GM23338 (cell line): ENCODE data around the gene MAP2K7. TPM values are rescaled to one million over a fixed set of nuclear protein-coding genes. Genes with fewer than 3 reads are reported as not detected.

Experiments
- ATAC-seq: fragments of 200-7000 bp; cut with Tn5 transposase; 3 replicates; pipeline ENCODE4 v1.9.1; 2020
- DNase-seq: peaks from one replicate; pipeline ENCODE4 v3.0.0-alpha.2; 2015; ENCODE audit warnings: low spot score
- H2AFZ ChIP-seq: fragments of 200-600 bp; sonication (generic); 2 replicates; pipeline ENCODE4 v1.8.0; 2016; ENCODE audit warnings: antibody characterized with exemption, mild to moderate bottlenecking, moderate library complexity
- H3F3A ChIP-seq: fragments of 200-600 bp; sonication (generic); replicated peaks from 2 replicates; pipeline ENCODE4 v1.8.0; 2017; ENCODE audit warnings: antibody characterized with exemption, mixed run types, low read depth
- H3K27ac ChIP-seq: fragments of 200-600 bp; sonication (generic); 2 replicates; pipeline ENCODE4 v1.6.1; 2016; ENCODE audit warnings: low read depth
- H3K27me3 ChIP-seq: fragments of 200-600 bp; sonication (generic); 2 replicates; pipeline ENCODE4 v1.8.0; 2016; ENCODE audit warnings: mild to moderate bottlenecking, mixed run types, moderate library complexity; ENCODE audit not compliant: insufficient read depth
- H3K36me3 ChIP-seq: fragments of 200-600 bp; sonication (generic); 2 replicates; pipeline ENCODE4 v1.8.0; 2016; ENCODE audit warnings: mild to moderate bottlenecking; ENCODE audit not compliant: insufficient read depth
- H3K4me1 ChIP-seq: fragments of 200-600 bp; sonication (generic); 2 replicates; pipeline ENCODE4 v1.8.0; 2016; ENCODE audit warnings: mild to moderate bottlenecking, moderate library complexity; ENCODE audit not compliant: insufficient read depth
- H3K4me2 ChIP-seq: fragments of 200-600 bp; sonication (generic); 2 replicates; pipeline ENCODE4 v1.7.1; 2017; ENCODE audit warnings: mixed run types
- H3K4me3 ChIP-seq: fragments of 200-600 bp; sonication (generic); 2 replicates; pipeline ENCODE4 v1.6.1; 2016; ENCODE audit warnings: mixed run types
- H3K79me2 ChIP-seq: fragments of 200-600 bp; sonication (generic); replicated peaks from 2 replicates; pipeline ENCODE4 v1.8.0; 2017; ENCODE audit warnings: mild to moderate bottlenecking; ENCODE audit not compliant: insufficient read depth
- H3K9me2 ChIP-seq: fragments of 200-600 bp; sonication (generic); 2 replicates; pipeline ENCODE4 v1.8.0; 2017; ENCODE audit not compliant: insufficient read depth
- H4K20me1 ChIP-seq: fragments of 200-600 bp; sonication (generic); replicated peaks from 2 replicates; pipeline ENCODE4 v1.8.0; 2017; ENCODE audit warnings: mild to moderate bottlenecking; ENCODE audit not compliant: insufficient read depth
- H3K27ac Mint-ChIP-seq: 2 replicates; pipeline ENCODE4 v1.8.0; 2020; ENCODE audit warnings: inconsistent platforms, mild to moderate bottlenecking, moderate library complexity, mixed read lengths
- H3K27me3 Mint-ChIP-seq: 3 replicates; pipeline ENCODE4 v1.8.0; 2022; ENCODE audit warnings: low read depth, mild to moderate bottlenecking, moderate library complexity, mixed read lengths, inconsistent platforms; ENCODE audit not compliant: insufficient read depth, poor library complexity
- H3K36me3 Mint-ChIP-seq: 3 replicates; pipeline ENCODE4 v1.8.0; 2021; ENCODE audit warnings: low read depth, mild to moderate bottlenecking, inconsistent platforms, moderate library complexity, mixed read lengths
- H3K4me1 Mint-ChIP-seq: 3 replicates; pipeline ENCODE4 v1.8.0; 2020; ENCODE audit warnings: mild to moderate bottlenecking, inconsistent platforms, mixed read lengths
- H3K4me3 Mint-ChIP-seq: 3 replicates; pipeline ENCODE4 v1.8.0; 2021; ENCODE audit warnings: moderate library complexity, mild to moderate bottlenecking, inconsistent platforms, mixed read lengths
- H3K9me3 Mint-ChIP-seq: 3 replicates; pipeline ENCODE4 v1.8.0; 2020; ENCODE audit warnings: moderate library complexity, mild to moderate bottlenecking, inconsistent platforms, mixed read lengths
- CREB1 ChIP-seq: fragments of 250-450 bp; sonication (Bioruptor Pico); IDR thresholded peaks from 2 replicates; pipeline ENCODE4 v1.5.0; 2020; ENCODE audit warnings: low read depth, mild to moderate bottlenecking, moderate library complexity
- CTCF ChIP-seq, 2 experiments: fragments of 200-600 bp in 1 of 2; sonication (generic) in 1 of 2; conservative IDR thresholded peaks; 2 replicates each; pipeline versions ENCODE4 v1.5.1 to v1.6.1; 2016 to 2017; ENCODE audit warnings: antibody characterized with exemption in 2 of 2, low read depth in 2 of 2, mild to moderate bottlenecking in 2 of 2, moderate library complexity in 1 of 2
- ETS1 ChIP-seq: IDR thresholded peaks from 2 replicates; pipeline ENCODE4 v1.6.1; 2016; ENCODE audit warnings: antibody characterized with exemption
- EZH2 ChIP-seq: fragments of 200-600 bp; sonication (generic); IDR thresholded peaks from one replicate; pipeline ENCODE4 v1.8.0; 2017; ENCODE audit warnings: antibody characterized with exemption, mild to moderate bottlenecking, low read depth; ENCODE audit not compliant: unreplicated experiment
- EZH2phosphoT487 ChIP-seq: fragments of 200-600 bp; sonication (generic); IDR thresholded peaks from one replicate; pipeline ENCODE4 v1.8.1; 2018; ENCODE audit warnings: antibody characterized with exemption; ENCODE audit not compliant: unreplicated experiment
- JUNB ChIP-seq: IDR thresholded peaks from one replicate; pipeline ENCODE4 v1.6.1; 2016; ENCODE audit warnings: antibody characterized with exemption; ENCODE audit not compliant: unreplicated experiment
- NANOG ChIP-seq: IDR thresholded peaks from 2 replicates; pipeline ENCODE4 v1.6.1; 2016; ENCODE audit warnings: antibody characterized with exemption, borderline replicate concordance
- POLR2AphosphoS5 ChIP-seq: IDR thresholded peaks from 2 replicates; pipeline ENCODE4 v1.6.1; 2016; ENCODE audit warnings: antibody characterized with exemption, low read depth
- REST ChIP-seq: IDR thresholded peaks from one replicate; pipeline ENCODE4 v1.6.1; 2018; ENCODE audit warnings: antibody characterized with exemption; ENCODE audit not compliant: unreplicated experiment
- STAT1 ChIP-seq: IDR thresholded peaks from one replicate; pipeline ENCODE4 v1.6.1; 2016; ENCODE audit warnings: antibody characterized with exemption; ENCODE audit not compliant: unreplicated experiment
- ZNF114 ChIP-seq: fragments of 250-450 bp; sonication (Bioruptor Pico); IDR thresholded peaks from 2 replicates; pipeline ENCODE4 v1.5.0; 2020; ENCODE audit warnings: mild to moderate bottlenecking, moderate library complexity
- ZNF331 ChIP-seq: fragments of 250-450 bp; sonication (Bioruptor Pico); IDR thresholded peaks from 2 replicates; pipeline ENCODE4 v1.5.0; 2020; ENCODE audit warnings: low read depth, mild to moderate bottlenecking, moderate library complexity
- ZNF462 ChIP-seq: fragments of 250-450 bp; sonication (Bioruptor Pico); IDR thresholded peaks from 2 replicates; pipeline ENCODE4 v1.5.0; 2020; ENCODE audit warnings: mild to moderate bottlenecking, moderate library complexity
- polyA plus RNA-seq: library from polyadenylated mRNA; unstranded; fragments of >200 nt; fragmentation: Nextera tagmentation; extraction: Ambion mirVana; gene quantifications from 2 replicates; pipeline ENCODE4 v1.2.1, GENCODE V29; 2016
- total RNA-seq: library from RNA; depleted of rRNA; stranded (reverse); fragments of >200 nt; shearing (Covaris generic); gene quantifications from 2 replicates; pipeline ENCODE4 v1.2.3, GENCODE V29; 2014

Gene MAP2K7
- total and polyA plus RNA-seq, 2 experiments from 2014 or later: 11.3 to 22.6 TPM

GRCh38 chr19:7932276-7932929 lies 28.7 kb downstream of the MAP2K7 start:
- ATAC-seq (no peak), DNase-seq (no peak)
- H3K4me2 ChIP-seq: no peak overlapping the region
- no peaks in the 10 kb centered on the region for H3K9me2 ChIP-seq
- no peaks in the 10 kb centered on the region for H3K4me1 ChIP-seq
- Mint-ChIP-seq H3K27me3 (peaks cover 9% of the 10 kb centered on the region), H3K4me1 (no peaks in the 10 kb centered on the region; the same call in 2 of the 3 replicates), H3K4me3 (no peak overlapping the region), H3K36me3 (peaks cover 72% of the 10 kb centered on the region), H3K27ac (no peak overlapping the region), H3K9me3 (no peaks in the 10 kb centered on the region)
- no peaks in the 10 kb centered on the region for H3K27me3 ChIP-seq
- H3K27ac ChIP-seq: no peak overlapping the region
- H3F3A ChIP-seq: peaks cover 18% of the 10 kb centered on the region
- H3K36me3 ChIP-seq: peaks cover 22% of the 10 kb centered on the region; the same call in 1 of the 2 replicates
- H3K79me2 ChIP-seq: no peaks in the 10 kb centered on the region
- no peak for TF ChIP-seq ZNF114
- no peak for TF ChIP-seq CREB1 (CRISPR knock-in tag)
- TF ChIP-seq EZH2phosphoT487: no peak
- TF ChIP-seq ZNF331: no peak
- no peak for TF ChIP-seq CTCF (conservative IDR thresholded peaks at IDR 0.05; ENCODE audit: low read depth in 2 of 2)
- TF ChIP-seq EZH2: no peak
- no peak for TF ChIP-seq POLR2AphosphoS5
- no peak for TF ChIP-seq NANOG
- no peak for TF ChIP-seq ETS1
- no peak for TF ChIP-seq REST
- no peak for TF ChIP-seq STAT1
- no peak for TF ChIP-seq ZNF462 (CRISPR knock-in tag)
- TF ChIP-seq JUNB: no peak
- H3K4me3 ChIP-seq: no peak overlapping the region
- peaks cover 6% of the 10 kb centered on the region; the same call in 1 of the 2 replicates for H4K20me1 ChIP-seq
- no peak overlapping the region for H2AFZ ChIP-seq
